ENCODE data around the gene TGFA. TPM values are rescaled to one million over a fixed set of nuclear protein-coding genes. Genes with fewer than 3 reads are reported as not detected.

TGFA gene
- total and polyA plus RNA-seq, 2 experiments from 2014 or later, result 1.4 to 6.5 TPM

DNA sequence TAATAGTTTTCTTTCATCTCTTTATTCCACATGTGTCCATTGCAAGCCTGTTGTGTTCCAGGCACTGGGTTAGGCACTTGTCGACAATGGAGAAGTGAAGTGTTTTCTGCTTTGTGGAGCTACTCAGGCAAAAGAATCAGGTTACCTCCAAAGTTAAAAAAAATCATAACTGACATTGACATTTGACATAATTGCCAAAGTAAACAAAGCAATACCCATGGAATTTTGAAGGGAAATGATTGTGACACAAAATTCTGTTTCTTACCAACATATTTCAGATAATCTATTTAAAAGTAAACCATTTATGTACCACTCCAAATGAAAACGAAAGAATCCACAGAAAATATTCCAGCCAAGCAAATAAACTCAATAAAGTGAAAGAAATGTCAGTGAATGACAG lies 6.4 kb upstream of the TGFA start:
- TF ChIP-seq REST (IDR thresholded peaks at IDR 0.05; ENCODE audit: unreplicated experiment), result no peak
- TF ChIP-seq STAT1 (IDR thresholded peaks at IDR 0.05; ENCODE audit: unreplicated experiment), result no peak
- H2AFZ ChIP-seq, result no peak overlapping the region
- H3K36me3 Mint-ChIP-seq (ENCODE audit: low read depth), result no peaks in the 10 kb centered on the region
- no peaks in the 10 kb centered on the region for H3K9me3 Mint-ChIP-seq
- no peak overlapping the region for H3K27ac ChIP-seq (ENCODE audit: low read depth)
- H3K27me3 ChIP-seq (ENCODE audit: insufficient read depth), result peaks cover 6% of the 10 kb centered on the region
- DNase-seq (ENCODE audit: low spot score) (no peak), ATAC-seq (no peak)
- no peak overlapping the region for H3K4me3 ChIP-seq
- no peaks in the 10 kb centered on the region for H3K36me3 ChIP-seq (ENCODE audit: insufficient read depth)
- H3K4me2 ChIP-seq, result no peak overlapping the region
- no peaks in the 10 kb centered on the region for H4K20me1 ChIP-seq (replicated peaks; ENCODE audit: insufficient read depth)
- H3K27me3 Mint-ChIP-seq (ENCODE audit: insufficient read depth, low read depth, poor library complexity), result no peaks in the 10 kb centered on the region
- no peaks in the 10 kb centered on the region for H3K79me2 ChIP-seq (replicated peaks; ENCODE audit: insufficient read depth)
- peaks cover 1% of the 10 kb centered on the region; the same call in 1 of the 2 replicates for H3F3A ChIP-seq (replicated peaks; ENCODE audit: low read depth)
- peaks cover 2% of the 10 kb centered on the region for H3K4me1 Mint-ChIP-seq
- H3K27ac Mint-ChIP-seq, result no peak overlapping the region
- H3K4me1 ChIP-seq (ENCODE audit: insufficient read depth), result 0 out of 2 replicates have a peak, but pooled peaks cover 2% of the 10 kb centered on the region
- 0 out of 2 replicates have a peak, but pooled peaks cover 4% of the 10 kb centered on the region for H3K9me2 ChIP-seq (ENCODE audit: insufficient read depth)
- no peak overlapping the region for H3K4me3 Mint-ChIP-seq

DNA sequence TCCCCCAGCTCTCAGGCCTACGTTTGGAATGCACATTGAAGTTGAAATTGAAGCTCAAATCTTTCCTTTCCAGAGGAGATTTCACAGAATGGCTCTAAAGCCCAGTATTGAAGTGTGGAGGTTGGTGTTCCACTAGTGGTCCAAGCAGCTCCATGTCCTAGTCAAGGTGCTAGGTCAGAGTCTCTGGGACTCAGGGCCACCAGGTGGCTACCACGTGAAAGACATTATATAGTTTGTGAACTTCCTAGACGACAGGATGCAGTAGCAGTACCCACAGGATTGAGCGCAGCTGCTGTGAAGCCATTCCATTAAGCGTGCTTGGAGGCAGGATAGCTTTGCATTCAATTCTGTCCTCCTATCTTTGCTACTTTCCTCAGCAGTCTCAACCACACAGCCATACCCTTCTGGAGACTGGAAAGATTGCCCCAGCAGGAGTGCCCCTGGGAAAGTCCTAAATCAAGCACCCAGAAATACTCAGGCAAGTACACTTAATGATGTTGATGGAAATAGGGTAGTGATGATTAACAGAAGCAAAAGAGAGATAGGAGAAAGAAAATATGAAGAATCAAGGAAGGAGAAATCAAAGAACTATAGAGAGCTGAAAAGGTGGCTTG lies 4.7 kb upstream of the TGFA start:
- Mint-ChIP-seq H3K4me1 (peaks cover 8% of the 10 kb centered on the region), H3K4me3 (no peak overlapping the region), H3K27me3 (ENCODE audit: insufficient read depth, low read depth, poor library complexity) (peaks cover 8% of the 10 kb centered on the region), H3K36me3 (ENCODE audit: low read depth) (no peaks in the 10 kb centered on the region), H3K27ac (no peak overlapping the region), H3K9me3 (no peaks in the 10 kb centered on the region)
- no peaks in the 10 kb centered on the region for H3K79me2 ChIP-seq (replicated peaks; ENCODE audit: insufficient read depth)
- H2AFZ ChIP-seq, result no peak overlapping the region
- TF ChIP-seq EZH2 (IDR thresholded peaks at IDR 0.05; ENCODE audit: low read depth, unreplicated experiment), result no peak
- TF ChIP-seq, protein P1, sequence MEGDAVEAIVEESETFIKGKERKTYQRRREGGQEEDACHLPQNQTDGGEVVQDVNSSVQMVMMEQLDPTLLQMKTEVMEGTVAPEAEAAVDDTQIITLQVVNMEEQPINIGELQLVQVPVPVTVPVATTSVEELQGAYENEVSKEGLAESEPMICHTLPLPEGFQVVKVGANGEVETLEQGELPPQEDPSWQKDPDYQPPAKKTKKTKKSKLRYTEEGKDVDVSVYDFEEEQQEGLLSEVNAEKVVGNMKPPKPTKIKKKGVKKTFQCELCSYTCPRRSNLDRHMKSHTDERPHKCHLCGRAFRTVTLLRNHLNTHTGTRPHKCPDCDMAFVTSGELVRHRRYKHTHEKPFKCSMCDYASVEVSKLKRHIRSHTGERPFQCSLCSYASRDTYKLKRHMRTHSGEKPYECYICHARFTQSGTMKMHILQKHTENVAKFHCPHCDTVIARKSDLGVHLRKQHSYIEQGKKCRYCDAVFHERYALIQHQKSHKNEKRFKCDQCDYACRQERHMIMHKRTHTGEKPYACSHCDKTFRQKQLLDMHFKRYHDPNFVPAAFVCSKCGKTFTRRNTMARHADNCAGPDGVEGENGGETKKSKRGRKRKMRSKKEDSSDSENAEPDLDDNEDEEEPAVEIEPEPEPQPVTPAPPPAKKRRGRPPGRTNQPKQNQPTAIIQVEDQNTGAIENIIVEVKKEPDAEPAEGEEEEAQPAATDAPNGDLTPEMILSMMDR (conservative IDR thresholded peaks at IDR 0.05; ENCODE audit: low read depth in 2 of 2), result peak in 1 of 2 experiments; percentile 21; a peak in 2 of 4 replicates
- TF ChIP-seq ETS1 (IDR thresholded peaks at IDR 0.05), result no peak
- TF ChIP-seq STAT1 (IDR thresholded peaks at IDR 0.05; ENCODE audit: unreplicated experiment), result no peak
- TF ChIP-seq CREB1 (CRISPR knock-in tag; IDR thresholded peaks at IDR 0.05; ENCODE audit: low read depth), result no peak
- H3K27ac ChIP-seq (ENCODE audit: low read depth), result no peak overlapping the region
- ATAC-seq (no peak), DNase-seq (ENCODE audit: low spot score) (no peak)
- no peak overlapping the region for H3K4me3 ChIP-seq
- peaks cover 8% of the 10 kb centered on the region; the same call in 1 of the 2 replicates for H3K4me1 ChIP-seq (ENCODE audit: insufficient read depth)
- 0 out of 2 replicates have a peak, but pooled peaks cover 10% of the 10 kb centered on the region for H3K9me2 ChIP-seq (ENCODE audit: insufficient read depth)
- H3K4me2 ChIP-seq, result no peak overlapping the region
- no peaks in the 10 kb centered on the region for H4K20me1 ChIP-seq (replicated peaks; ENCODE audit: insufficient read depth)
- H3K36me3 ChIP-seq (ENCODE audit: insufficient read depth), result no peaks in the 10 kb centered on the region
- peaks cover 10% of the 10 kb centered on the region for H3F3A ChIP-seq (replicated peaks; ENCODE audit: low read depth)
- H3K27me3 ChIP-seq (ENCODE audit: insufficient read depth), result peaks cover 9% of the 10 kb centered on the region
